HCT116 (cell line): ENCODE data around the gene WDR4.

Experiments
- ATF3 ChIP-seq: IDR thresholded peaks from 2 replicates; pipeline ENCODE4 v1.6.1; 2012
- CEBPB ChIP-seq: IDR thresholded peaks from 2 replicates; pipeline ENCODE4 v1.6.1; 2012; ENCODE audit warnings: low read depth
- CTCF ChIP-seq, 3 experiments: fragments of 200-600 bp in 1 of 3; sonication (generic) in 1 of 3; IDR thresholded peaks in 2 of 3; conservative IDR thresholded peaks in 1 of 3; 2 replicates each; pipeline ENCODE4 v1.5.1; 2012 to 2017; ENCODE audit warnings: low read depth in 2 of 3, low read length in 2 of 3, antibody characterized with exemption in 1 of 3, borderline replicate concordance in 1 of 3, control low read depth in 1 of 3, mild to moderate bottlenecking in 1 of 3, mixed read lengths in 1 of 3, mixed run types in 1 of 3, moderate library complexity in 1 of 3; ENCODE audit not compliant: insufficient read depth in 1 of 3
- EZH2 ChIP-seq: fragments of 200-600 bp; sonication (generic); IDR thresholded peaks from 2 replicates; pipeline ENCODE4 v1.6.1; 2017; ENCODE audit warnings: antibody characterized with exemption, mixed run types
- POLR2A ChIP-seq: IDR thresholded peaks from 2 replicates; pipeline ENCODE4 v1.7.0; 2011; ENCODE audit warnings: borderline replicate concordance; ENCODE audit not compliant: insufficient read depth, insufficient read length; ENCODE audit errors: extremely low read depth
- POLR2AphosphoS5 ChIP-seq: IDR thresholded peaks from 2 replicates; pipeline ENCODE4 v1.6.1; 2011; ENCODE audit warnings: mild to moderate bottlenecking, low read depth, low read length, moderate library complexity
- RAD21 ChIP-seq: IDR thresholded peaks from 2 replicates; pipeline ENCODE4 v1.6.1; 2012; ENCODE audit warnings: low read depth, mild to moderate bottlenecking
- SRF ChIP-seq: IDR thresholded peaks from 2 replicates; pipeline ENCODE4 v1.6.1; 2012; ENCODE audit warnings: low read depth
- YY1 ChIP-seq: IDR thresholded peaks from 2 replicates; pipeline ENCODE4 v1.6.1; 2011; ENCODE audit warnings: low read length, low read depth, moderate library complexity, mild to moderate bottlenecking; ENCODE audit not compliant: insufficient replicate concordance; ENCODE audit errors: extremely low read depth

- no peak for TF ChIP-seq RAD21
- no peak for TF ChIP-seq CTCF (IDR thresholded peaks at IDR 0.05 in 2 of 3, conservative IDR thresholded peaks at IDR 0.05 in 1 of 3; ENCODE audit: borderline replicate concordance in 1 of 3, insufficient read depth in 1 of 3, low read depth in 2 of 3, low read length in 2 of 3)
- TF ChIP-seq POLR2A, result no peak
- TF ChIP-seq POLR2AphosphoS5, result no peak
- TF ChIP-seq ATF3, result no peak
- no peak for TF ChIP-seq CEBPB
- no peak for TF ChIP-seq EZH2
- TF ChIP-seq YY1, result no peak
- TF ChIP-seq SRF, result no peak
These were observed 59.3 kb downstream of the WDR4 start for GRCh38 chr21:42819861-42820615.
